Measurements from ENCODE around the gene CCL15. TPM values are rescaled to one million over a fixed set of nuclear protein-coding genes. Genes with fewer than 3 reads are reported as not detected.
"Not testable (repeated sequence)": the region's sequence is repeated elsewhere in the genome, so short reads cannot be mapped to it uniquely, and the experiment has no call there.

The CCL15 gene
- total and polyA plus RNA-seq, 11 donors: not detected

- Histone ChIP-seq H3K4me1 (peaks cover 0 to 13% (median 0%) of the 10 kb centered on the region in 12 donors), H3K4me3 (no peak overlapping the region), H3K27ac (no peak overlapping the region), H3K36me3 (no peaks in the 10 kb centered on the region), H3K27me3 (peaks cover 0 to 8% (median 0%) of the 10 kb centered on the region in 9 donors), H3K9me3 (peaks cover 0 to 5% (median 0%) of the 10 kb centered on the region in 12 donors)
- intact Hi-C loops (cut with DNase I): no loop called here
- DNase-seq (no peak), ATAC-seq (no peak)
- no peak for TF ChIP-seq POLR2A (IDR thresholded peaks at IDR 0.05)
- WGBS, 4 donors: 87 to 91% (median 89%) methylated on average over 2 of the region's 2 CpGs
Observed at GRCh38 chr17:36019423-36019822, 18.1 kb upstream of the CCL15 start.

GRCh38 chr17:36017799-36018198, 16.4 kb upstream of the CCL15 start, which contains the start of gene CCL23:
CCL23 (minus strand) TSS chr17:36017972; CDS start chr17:36017897, 75 bp downstream.
- ATAC-seq: peak in 2 of 4 donors; percentile 22 to 51
- Histone ChIP-seq H3K27ac (peak within 1 kb of the TSS in 1 of 12 donors; percentile 25), H3K36me3 (no peaks in the 10 kb centered on the region), H3K4me3 (peak within 1 kb of the TSS in 1 of 12 donors; percentile 8), H3K9me3 (peaks cover 0 to 5% (median 0%) of the 10 kb centered on the region in 12 donors), H3K27me3 (peaks cover 0 to 2% (median 0%) of the 10 kb centered on the region in 9 donors), H3K4me1 (peaks cover 0 to 13% (median 0%) of the 10 kb centered on the region in 12 donors)
- intact Hi-C loops (cut with DNase I): no loop called here
- DNase-seq: no peak
- 35 to 42% (median 40%) methylated on average over 5 to 6 of the region's 6 CpGs for WGBS, 4 donors
- TF ChIP-seq POLR2A (IDR thresholded peaks at IDR 0.05): no peak
- TF ChIP-seq, protein P1, sequence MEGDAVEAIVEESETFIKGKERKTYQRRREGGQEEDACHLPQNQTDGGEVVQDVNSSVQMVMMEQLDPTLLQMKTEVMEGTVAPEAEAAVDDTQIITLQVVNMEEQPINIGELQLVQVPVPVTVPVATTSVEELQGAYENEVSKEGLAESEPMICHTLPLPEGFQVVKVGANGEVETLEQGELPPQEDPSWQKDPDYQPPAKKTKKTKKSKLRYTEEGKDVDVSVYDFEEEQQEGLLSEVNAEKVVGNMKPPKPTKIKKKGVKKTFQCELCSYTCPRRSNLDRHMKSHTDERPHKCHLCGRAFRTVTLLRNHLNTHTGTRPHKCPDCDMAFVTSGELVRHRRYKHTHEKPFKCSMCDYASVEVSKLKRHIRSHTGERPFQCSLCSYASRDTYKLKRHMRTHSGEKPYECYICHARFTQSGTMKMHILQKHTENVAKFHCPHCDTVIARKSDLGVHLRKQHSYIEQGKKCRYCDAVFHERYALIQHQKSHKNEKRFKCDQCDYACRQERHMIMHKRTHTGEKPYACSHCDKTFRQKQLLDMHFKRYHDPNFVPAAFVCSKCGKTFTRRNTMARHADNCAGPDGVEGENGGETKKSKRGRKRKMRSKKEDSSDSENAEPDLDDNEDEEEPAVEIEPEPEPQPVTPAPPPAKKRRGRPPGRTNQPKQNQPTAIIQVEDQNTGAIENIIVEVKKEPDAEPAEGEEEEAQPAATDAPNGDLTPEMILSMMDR (IDR thresholded peaks at IDR 0.05): no peak

DNA sequence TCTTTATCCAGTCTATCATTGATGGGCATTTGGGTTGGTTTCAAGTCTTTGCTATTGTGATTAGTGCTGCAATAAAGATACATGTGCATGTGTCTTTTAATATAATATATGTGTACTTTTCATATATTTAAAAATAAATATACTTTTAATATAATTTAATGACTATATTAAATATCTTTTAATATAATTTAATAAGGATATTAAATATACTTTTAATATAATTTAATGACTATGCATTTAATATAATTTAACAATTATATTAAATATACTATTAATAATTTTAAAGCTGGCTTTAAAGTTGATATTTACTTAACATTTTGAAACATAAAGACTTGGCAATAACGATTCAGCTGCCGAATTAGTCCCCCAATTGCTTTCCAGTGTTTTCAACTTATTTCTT, 15.2 kb upstream of the CCL15 start:
- Histone ChIP-seq H3K36me3 (no peaks in the 10 kb centered on the region), H3K27ac (no peak overlapping the region), H3K27me3 (peaks cover 0 to 7% (median 0%) of the 10 kb centered on the region in 9 donors), H3K4me3 (no peak overlapping the region), H3K4me1 (peaks cover 0 to 13% (median 0%) of the 10 kb centered on the region in 12 donors), H3K9me3 (peaks cover 0 to 14% (median 2%) of the 10 kb centered on the region in 12 donors)
- DNase-seq: no peak
- no peak for ATAC-seq
- TF ChIP-seq, protein P1 (IDR thresholded peaks at IDR 0.05): no peak
- no peak for TF ChIP-seq POLR2A (IDR thresholded peaks at IDR 0.05)
- 93 to 97% (median 96%) methylated on average over 2 of the region's 2 CpGs for WGBS, 4 donors
- intact Hi-C loops (cut with DNase I): no loop called here

GRCh38 chr17:36015895-36016294, 14.5 kb upstream of the CCL15 start:
- H3K27me3 ChIP-seq; ATAC-seq; H3K27ac ChIP-seq; intact Hi-C loops (cut with DNase I); H3K4me3 ChIP-seq; DNase-seq; H3K36me3 ChIP-seq: not testable (repeated sequence)
- H3K9me3 ChIP-seq: peaks cover 0 to 20% (median 5%) of the 10 kb centered on the region in 12 donors
- WGBS, 4 donors: 89 to 92% (median 91%) methylated on average over 4 of the region's 4 CpGs
- H3K4me1 ChIP-seq: peaks cover 0 to 13% (median 0%) of the 10 kb centered on the region in 12 donors

GRCh38 chr17:36014946-36015345, 13.6 kb upstream of the CCL15 start:
- TF ChIP-seq, protein P1 (IDR thresholded peaks at IDR 0.05): no peak
- no peak for TF ChIP-seq POLR2A (IDR thresholded peaks at IDR 0.05)
- no peaks in the 10 kb centered on the region for H3K36me3 ChIP-seq
- no peak overlapping the region for H3K27ac ChIP-seq
- H3K4me1 ChIP-seq: peaks cover 0 to 13% (median 0%) of the 10 kb centered on the region in 12 donors
- no peak for DNase-seq
- no peak overlapping the region for H3K4me3 ChIP-seq
- intact Hi-C loops (cut with DNase I): no loop called here
- peaks cover 0 to 7% (median 0%) of the 10 kb centered on the region in 9 donors for H3K27me3 ChIP-seq
- H3K9me3 ChIP-seq: peaks cover 0 to 20% (median 5%) of the 10 kb centered on the region in 12 donors
- ATAC-seq: no peak
- WGBS, 4 donors: 79 to 87% (median 80%) methylated on average over 5 of the region's 5 CpGs

Measured in heart left ventricle (tissue), 16 donors.